Ishikawa (cell line): ENCODE results near the gene TATDN2.

Source experiments
- CEBPB ChIP-seq: IDR thresholded peaks from 2 replicates; pipeline ENCODE4 v1.6.1; 2012
- CREB1 ChIP-seq: IDR thresholded peaks from 2 replicates; pipeline ENCODE4 v1.6.1; 2012; ENCODE audit warnings: low read depth
- EGR1 ChIP-seq: IDR thresholded peaks from 2 replicates; pipeline ENCODE4 v1.6.1; 2012
- EP300 ChIP-seq: IDR thresholded peaks from 2 replicates; pipeline ENCODE4 v1.6.1; 2012; ENCODE audit warnings: borderline replicate concordance
- FOXM1 ChIP-seq: IDR thresholded peaks from 2 replicates; pipeline ENCODE4 v1.6.1; 2012; ENCODE audit warnings: low read depth, borderline replicate concordance
- NFIC ChIP-seq: IDR thresholded peaks from 2 replicates; pipeline ENCODE4 v1.6.1; 2012
- RAD21 ChIP-seq: IDR thresholded peaks from 2 replicates; pipeline ENCODE4 v1.6.1; 2012; ENCODE audit warnings: low read depth
- TAF1 ChIP-seq: IDR thresholded peaks from 2 replicates; pipeline ENCODE4 v1.6.1; 2012; ENCODE audit warnings: low read depth, mild to moderate bottlenecking
- TCF12 ChIP-seq: IDR thresholded peaks from 2 replicates; pipeline ENCODE4 v1.6.1; 2012; ENCODE audit warnings: low read depth
- TEAD4 ChIP-seq: IDR thresholded peaks from 2 replicates; pipeline ENCODE4 v1.6.1; 2012
- YY1 ChIP-seq: IDR thresholded peaks from 2 replicates; pipeline ENCODE4 v1.6.1; 2012; ENCODE audit warnings: low read depth
- ZBTB7A ChIP-seq: IDR thresholded peaks from 2 replicates; pipeline ENCODE4 v1.6.1; 2012; ENCODE audit warnings: low read depth
- TF ChIP-seq, protein P1 (sequence below): IDR thresholded peaks from 2 replicates; pipeline ENCODE4 v1.6.1; 2012
- TF ChIP-seq, protein P2 (sequence below): IDR thresholded peaks from 2 replicates; pipeline ENCODE4 v1.6.1; 2012
- TF ChIP-seq, protein P3 (sequence below): IDR thresholded peaks from 2 replicates; pipeline ENCODE4 v1.6.1; 2012; ENCODE audit warnings: low read depth, mild to moderate bottlenecking

Gene TATDN2

DNA sequence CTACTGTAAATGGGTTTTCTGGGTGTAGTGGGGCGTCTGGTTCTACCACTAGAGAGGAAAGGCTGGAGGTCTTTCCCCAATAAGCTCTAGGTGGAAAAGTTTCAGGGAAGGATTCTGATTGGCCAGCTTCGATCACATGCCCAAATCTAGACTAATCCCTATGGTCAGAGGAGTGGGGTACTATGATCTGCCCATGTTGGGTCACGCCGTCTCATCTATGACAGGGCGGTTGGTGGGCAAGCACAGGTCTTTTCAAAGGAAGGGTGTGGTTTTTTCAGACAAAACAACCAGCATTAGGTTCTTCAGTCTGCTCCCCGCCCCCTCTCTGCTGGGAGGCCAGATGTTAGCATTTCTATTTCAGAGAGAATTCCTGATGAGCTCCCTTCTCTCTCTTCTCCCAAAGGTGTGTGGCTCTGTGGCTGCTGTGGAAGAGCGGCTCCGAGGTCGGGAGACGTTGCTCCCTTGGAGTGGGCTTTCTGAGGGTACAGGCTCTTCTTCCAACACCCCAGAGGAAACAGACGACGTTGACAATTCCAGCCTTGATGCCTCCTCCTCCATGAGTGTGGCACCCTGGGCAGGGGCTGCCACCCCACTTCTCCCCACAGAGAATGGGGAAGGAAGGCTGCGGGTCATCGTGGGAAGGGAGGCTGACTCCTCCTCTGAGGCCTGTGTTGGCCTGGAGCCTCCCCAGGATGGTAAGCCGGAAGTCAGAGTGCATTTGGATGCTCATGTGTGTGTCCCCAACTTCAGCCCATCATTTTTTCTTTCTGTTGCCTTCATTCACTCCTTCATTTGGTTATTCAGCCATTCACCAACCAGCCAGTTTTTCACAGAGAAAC lies 9.7 kb upstream of the TATDN2 start:
- TF ChIP-seq, protein P1, sequence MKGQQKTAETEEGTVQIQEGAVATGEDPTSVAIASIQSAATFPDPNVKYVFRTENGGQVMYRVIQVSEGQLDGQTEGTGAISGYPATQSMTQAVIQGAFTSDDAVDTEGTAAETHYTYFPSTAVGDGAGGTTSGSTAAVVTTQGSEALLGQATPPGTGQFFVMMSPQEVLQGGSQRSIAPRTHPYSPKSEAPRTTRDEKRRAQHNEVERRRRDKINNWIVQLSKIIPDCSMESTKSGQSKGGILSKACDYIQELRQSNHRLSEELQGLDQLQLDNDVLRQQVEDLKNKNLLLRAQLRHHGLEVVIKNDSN = peak; percentile 74
- no peak for TF ChIP-seq CREB1

DNA sequence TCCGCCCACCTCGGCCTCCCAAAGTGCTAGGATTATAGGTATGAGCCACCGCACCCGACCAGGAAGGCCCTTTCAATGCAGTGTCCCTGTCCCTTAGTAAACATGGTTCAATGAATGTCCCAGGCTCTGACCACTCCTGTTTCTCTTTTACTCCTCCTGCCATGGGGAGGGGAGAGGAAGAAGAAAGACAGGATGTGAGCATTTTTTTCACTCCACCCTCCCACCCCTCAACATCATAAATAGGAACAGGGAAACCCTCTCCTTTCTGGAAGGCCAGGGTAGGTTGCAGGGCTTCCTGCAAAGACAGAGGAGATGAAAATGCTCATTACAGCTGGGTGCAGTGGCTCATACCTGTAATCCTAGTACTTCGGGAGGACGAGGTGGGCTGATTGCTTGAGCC lies 7.5 kb upstream of the TATDN2 start:
- TF ChIP-seq FOXM1 (no peak), RAD21 (no peak), CREB1 (no peak), TCF12 (no peak), YY1 (no peak), TEAD4 (no peak), ZBTB7A (no peak), TAF1 (no peak), EGR1 (no peak), CEBPB (no peak), EP300 (no peak), NFIC (no peak)
- TF ChIP-seq, protein P2, sequence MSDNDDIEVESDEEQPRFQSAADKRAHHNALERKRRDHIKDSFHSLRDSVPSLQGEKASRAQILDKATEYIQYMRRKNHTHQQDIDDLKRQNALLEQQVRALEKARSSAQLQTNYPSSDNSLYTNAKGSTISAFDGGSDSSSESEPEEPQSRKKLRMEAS = no peak
- TF ChIP-seq, protein P1 = no peak
- TF ChIP-seq, protein P3, sequence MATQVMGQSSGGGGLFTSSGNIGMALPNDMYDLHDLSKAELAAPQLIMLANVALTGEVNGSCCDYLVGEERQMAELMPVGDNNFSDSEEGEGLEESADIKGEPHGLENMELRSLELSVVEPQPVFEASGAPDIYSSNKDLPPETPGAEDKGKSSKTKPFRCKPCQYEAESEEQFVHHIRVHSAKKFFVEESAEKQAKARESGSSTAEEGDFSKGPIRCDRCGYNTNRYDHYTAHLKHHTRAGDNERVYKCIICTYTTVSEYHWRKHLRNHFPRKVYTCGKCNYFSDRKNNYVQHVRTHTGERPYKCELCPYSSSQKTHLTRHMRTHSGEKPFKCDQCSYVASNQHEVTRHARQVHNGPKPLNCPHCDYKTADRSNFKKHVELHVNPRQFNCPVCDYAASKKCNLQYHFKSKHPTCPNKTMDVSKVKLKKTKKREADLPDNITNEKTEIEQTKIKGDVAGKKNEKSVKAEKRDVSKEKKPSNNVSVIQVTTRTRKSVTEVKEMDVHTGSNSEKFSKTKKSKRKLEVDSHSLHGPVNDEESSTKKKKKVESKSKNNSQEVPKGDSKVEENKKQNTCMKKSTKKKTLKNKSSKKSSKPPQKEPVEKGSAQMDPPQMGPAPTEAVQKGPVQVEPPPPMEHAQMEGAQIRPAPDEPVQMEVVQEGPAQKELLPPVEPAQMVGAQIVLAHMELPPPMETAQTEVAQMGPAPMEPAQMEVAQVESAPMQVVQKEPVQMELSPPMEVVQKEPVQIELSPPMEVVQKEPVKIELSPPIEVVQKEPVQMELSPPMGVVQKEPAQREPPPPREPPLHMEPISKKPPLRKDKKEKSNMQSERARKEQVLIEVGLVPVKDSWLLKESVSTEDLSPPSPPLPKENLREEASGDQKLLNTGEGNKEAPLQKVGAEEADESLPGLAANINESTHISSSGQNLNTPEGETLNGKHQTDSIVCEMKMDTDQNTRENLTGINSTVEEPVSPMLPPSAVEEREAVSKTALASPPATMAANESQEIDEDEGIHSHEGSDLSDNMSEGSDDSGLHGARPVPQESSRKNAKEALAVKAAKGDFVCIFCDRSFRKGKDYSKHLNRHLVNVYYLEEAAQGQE = no peak

DNA sequence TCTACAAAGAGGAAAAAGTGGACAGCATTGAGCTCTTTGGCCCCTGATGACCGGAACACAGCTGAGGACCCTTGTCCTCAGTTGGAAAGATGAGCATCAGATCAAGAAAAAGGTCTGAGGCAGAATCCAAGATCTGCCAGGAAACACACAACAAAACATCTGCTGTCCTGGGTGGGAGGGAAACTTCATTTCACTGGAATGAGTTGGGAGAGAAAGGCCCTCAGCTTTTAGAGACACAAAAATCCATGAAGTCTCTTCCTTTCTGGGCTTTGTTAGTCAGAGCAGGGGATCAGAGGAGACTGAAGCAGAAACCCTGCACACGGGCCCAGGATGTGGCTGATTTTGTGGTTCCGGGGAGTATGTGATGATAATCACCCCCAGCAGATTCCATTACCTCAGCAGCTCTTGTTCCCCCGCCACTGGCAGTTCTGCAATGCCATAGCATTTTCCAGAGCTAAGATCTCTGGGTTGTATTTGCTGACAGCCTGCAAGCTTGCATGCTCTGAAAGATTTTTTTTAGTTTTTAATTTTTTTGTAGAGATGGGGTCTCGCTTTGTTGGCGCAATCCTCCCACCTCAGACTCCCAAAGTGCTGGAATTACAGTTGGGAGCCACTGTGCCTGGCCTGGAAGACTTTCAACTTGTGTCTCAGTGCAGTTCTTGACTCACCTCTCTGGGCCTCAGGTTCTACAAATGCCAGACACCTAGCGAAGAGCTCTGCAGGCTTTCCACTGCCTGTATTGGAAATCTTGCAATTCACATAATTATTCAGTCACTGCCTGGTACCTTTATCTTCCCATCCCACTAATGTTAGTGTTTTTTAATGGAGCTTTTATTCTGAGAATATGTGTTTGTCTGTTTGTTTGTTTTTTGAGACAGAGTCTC lies 5.8 kb upstream of the TATDN2 start:
- TF ChIP-seq, protein P2 = no peak
- TF ChIP-seq EP300 = no peak
- TF ChIP-seq ZBTB7A = no peak
- no peak for TF ChIP-seq FOXM1
- no peak for TF ChIP-seq NFIC
- TF ChIP-seq TAF1 = no peak

DNA sequence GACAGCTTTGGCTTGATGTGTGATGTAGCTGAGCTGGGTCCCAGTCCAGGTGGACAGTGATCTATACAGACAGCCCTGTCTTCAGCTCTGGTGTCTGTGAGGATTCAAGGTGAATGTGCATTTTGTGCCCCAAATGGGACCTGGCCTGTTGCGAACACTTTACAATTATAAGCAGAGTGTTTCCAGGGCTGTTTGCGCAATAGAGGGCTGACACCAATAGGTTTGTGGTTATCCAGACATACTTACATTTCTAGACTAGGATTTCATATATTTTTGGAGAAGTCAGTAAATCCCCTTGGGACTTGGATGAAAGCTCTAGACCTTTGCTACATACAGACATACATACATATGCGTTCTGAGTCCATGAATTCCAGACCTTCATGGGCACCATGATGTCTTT lies 4.2 kb upstream of the TATDN2 start:
- TF ChIP-seq TAF1 (no peak), EGR1 (no peak), TCF12 (no peak), EP300 (no peak), CEBPB (no peak), RAD21 (no peak), NFIC (no peak), CREB1 (no peak)
- TF ChIP-seq, protein P1 = no peak
- TF ChIP-seq, protein P2 = no peak
- TF ChIP-seq, protein P3 = no peak

DNA sequence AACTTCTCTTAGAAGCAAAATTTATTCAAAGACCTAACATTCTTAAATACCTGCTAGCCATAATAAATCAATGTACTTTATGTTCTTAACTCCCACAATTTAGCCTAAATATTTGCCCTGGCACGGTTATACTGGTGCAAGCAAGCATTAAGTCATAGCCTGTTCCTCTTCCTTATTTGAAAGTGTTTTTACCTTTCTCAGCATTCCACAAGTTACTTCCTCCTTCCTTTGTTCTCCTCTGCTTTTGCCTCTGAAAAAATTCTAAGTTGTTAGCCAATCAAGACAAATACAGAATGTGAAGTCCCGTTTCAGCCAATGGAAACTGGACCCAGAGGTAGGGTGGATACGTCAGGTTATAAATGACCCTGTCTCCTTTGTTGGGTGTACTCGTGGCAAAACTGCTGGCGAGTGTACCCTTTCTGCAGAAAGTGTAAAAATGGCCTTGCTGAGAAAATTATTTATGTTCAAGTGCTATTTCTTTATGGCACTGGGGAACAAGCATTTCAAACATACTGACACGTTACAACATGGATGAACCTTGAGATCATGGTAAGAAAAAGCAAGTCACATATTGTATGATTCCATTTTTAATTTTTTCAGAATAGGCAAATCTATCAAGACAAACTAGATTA lies 3.1 kb upstream of the TATDN2 start:
- TF ChIP-seq, protein P2 = no peak
- TF ChIP-seq ZBTB7A (no peak), YY1 (no peak), NFIC (no peak), EGR1 (no peak), CREB1 (no peak), EP300 (no peak), RAD21 (no peak), CEBPB (no peak), FOXM1 (no peak), TEAD4 (no peak), TCF12 (no peak)
- TF ChIP-seq, protein P3 = no peak
- TF ChIP-seq, protein P1 = no peak
